ENCODE results near the gene C17orf50.

DNA sequence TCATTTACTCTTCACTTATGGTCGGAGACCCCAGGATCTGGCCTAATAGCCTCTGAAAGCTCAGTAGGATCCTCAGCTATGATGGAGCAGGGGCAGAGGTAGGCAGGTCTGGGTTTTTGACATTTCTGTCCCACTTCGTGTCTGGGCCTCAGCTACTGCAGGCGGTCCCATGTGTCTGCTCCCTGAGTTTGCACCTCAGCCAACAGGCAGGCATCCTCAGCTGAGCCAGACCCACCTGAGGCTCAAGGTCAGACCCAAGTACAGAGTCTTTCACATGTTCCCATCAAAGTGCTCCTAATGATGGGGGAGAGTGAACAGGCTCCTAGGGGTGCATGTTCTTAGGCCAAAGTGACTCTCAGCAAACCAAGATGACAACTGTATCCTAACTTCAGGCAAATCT, 32.1 kb upstream of the C17orf50 start:
- TF ChIP-seq, protein P1, sequence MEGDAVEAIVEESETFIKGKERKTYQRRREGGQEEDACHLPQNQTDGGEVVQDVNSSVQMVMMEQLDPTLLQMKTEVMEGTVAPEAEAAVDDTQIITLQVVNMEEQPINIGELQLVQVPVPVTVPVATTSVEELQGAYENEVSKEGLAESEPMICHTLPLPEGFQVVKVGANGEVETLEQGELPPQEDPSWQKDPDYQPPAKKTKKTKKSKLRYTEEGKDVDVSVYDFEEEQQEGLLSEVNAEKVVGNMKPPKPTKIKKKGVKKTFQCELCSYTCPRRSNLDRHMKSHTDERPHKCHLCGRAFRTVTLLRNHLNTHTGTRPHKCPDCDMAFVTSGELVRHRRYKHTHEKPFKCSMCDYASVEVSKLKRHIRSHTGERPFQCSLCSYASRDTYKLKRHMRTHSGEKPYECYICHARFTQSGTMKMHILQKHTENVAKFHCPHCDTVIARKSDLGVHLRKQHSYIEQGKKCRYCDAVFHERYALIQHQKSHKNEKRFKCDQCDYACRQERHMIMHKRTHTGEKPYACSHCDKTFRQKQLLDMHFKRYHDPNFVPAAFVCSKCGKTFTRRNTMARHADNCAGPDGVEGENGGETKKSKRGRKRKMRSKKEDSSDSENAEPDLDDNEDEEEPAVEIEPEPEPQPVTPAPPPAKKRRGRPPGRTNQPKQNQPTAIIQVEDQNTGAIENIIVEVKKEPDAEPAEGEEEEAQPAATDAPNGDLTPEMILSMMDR (IDR thresholded peaks at IDR 0.05): no peak
- TF ChIP-seq POLR2A (IDR thresholded peaks at IDR 0.05) (no peak), EP300 (IDR thresholded peaks at IDR 0.05) (no peak)

All from tibial nerve (tissue), 4 donors.